Neural progenitor cell (in vitro differentiated cells): ENCODE measurements around the gene SPEF2. TPM values are rescaled to one million over a fixed set of nuclear protein-coding genes. Genes with fewer than 3 reads are reported as not detected.

Source experiments
- DNase-seq: peaks from one replicate; pipeline ENCODE4 v3.0.0-alpha.2; 2016; ENCODE audit warnings: low spot score
- H2AFZ ChIP-seq: fragments of 200-600 bp; sonication (generic); replicated peaks from 2 replicates; pipeline ENCODE4 v1.6.1; 2016; ENCODE audit warnings: antibody characterized with exemption
- H3F3A ChIP-seq: fragments of 200-600 bp; sonication (generic); 2 replicates; pipeline ENCODE4 v1.6.1; 2016; ENCODE audit warnings: antibody characterized with exemption, low read depth
- H3K27ac ChIP-seq: fragments of 200-600 bp; sonication (generic); 2 replicates; pipeline ENCODE4 v1.5.1; 2016; ENCODE audit warnings: mild to moderate bottlenecking
- H3K27me3 ChIP-seq: fragments of 200-600 bp; sonication (generic); 2 replicates; pipeline ENCODE4 v1.6.1; 2016; ENCODE audit warnings: mild to moderate bottlenecking, moderate library complexity
- H3K36me3 ChIP-seq: fragments of 200-600 bp; sonication (generic); 2 replicates; pipeline ENCODE4 v1.5.1; 2016
- H3K4me1 ChIP-seq: fragments of 200-600 bp; sonication (generic); 2 replicates; pipeline ENCODE4 v1.6.1; 2016; ENCODE audit warnings: mixed run types
- H3K4me2 ChIP-seq: fragments of 200-600 bp; sonication (generic); 2 replicates; pipeline ENCODE4 v1.6.1; 2016
- H3K4me3 ChIP-seq: fragments of 200-600 bp; sonication (generic); 2 replicates; pipeline ENCODE4 v1.5.1; 2016
- H3K79me2 ChIP-seq: fragments of 200-600 bp; sonication (generic); 2 replicates; pipeline ENCODE4 v1.6.1; 2016; ENCODE audit warnings: low read depth
- H3K9ac ChIP-seq: fragments of 200-600 bp; sonication (generic); 2 replicates; pipeline ENCODE4 v1.6.1; 2016
- H3K9me3 ChIP-seq: fragments of 200-600 bp; sonication (generic); 2 replicates; pipeline ENCODE4 v1.5.1; 2016; ENCODE audit warnings: low read depth
- H4K20me1 ChIP-seq: fragments of 200-600 bp; sonication (generic); 2 replicates; pipeline ENCODE4 v1.6.1; 2016; ENCODE audit warnings: low read depth
- H3K27ac Mint-ChIP-seq: 3 replicates; pipeline ENCODE4 v1.8.0; 2021; ENCODE audit warnings: mixed read lengths
- H3K27me3 Mint-ChIP-seq: 2 replicates; pipeline ENCODE4 v1.8.0; 2022; ENCODE audit warnings: low read depth, mild to moderate bottlenecking, inconsistent platforms, moderate library complexity, mixed read lengths; ENCODE audit not compliant: insufficient read depth
- H3K36me3 Mint-ChIP-seq: 3 replicates; pipeline ENCODE4 v1.8.0; 2021; ENCODE audit warnings: mixed read lengths
- H3K4me1 Mint-ChIP-seq: 3 replicates; pipeline ENCODE4 v1.8.0; 2021; ENCODE audit warnings: mixed read lengths
- H3K4me3 Mint-ChIP-seq: 3 replicates; pipeline ENCODE4 v1.8.0; 2021; ENCODE audit warnings: mild to moderate bottlenecking, moderate library complexity, mixed read lengths
- H3K9me3 Mint-ChIP-seq: 3 replicates; pipeline ENCODE4 v1.8.0; 2020; ENCODE audit warnings: mixed read lengths
- CTCF ChIP-seq: fragments of 200-600 bp; sonication (generic); IDR thresholded peaks from 2 replicates; pipeline ENCODE4 v1.5.1; 2017; ENCODE audit warnings: antibody characterized with exemption, mild to moderate bottlenecking
- EZH2 ChIP-seq: fragments of 200-600 bp; sonication (generic); IDR thresholded peaks from 2 replicates; pipeline ENCODE4 v1.6.1; 2017; ENCODE audit warnings: antibody characterized with exemption, mild to moderate bottlenecking, moderate library complexity
- EZH2phosphoT487 ChIP-seq: fragments of 200-600 bp; sonication (generic); IDR thresholded peaks from 2 replicates; pipeline ENCODE4 v1.6.1; 2017; ENCODE audit warnings: antibody characterized with exemption
- total RNA-seq: library from RNA; depleted of rRNA; stranded (reverse); fragments of >200 nt; gene quantifications from 2 replicates; pipeline ENCODE4 v1.2.3, GENCODE V29; 2015; ENCODE audit warnings: low replicate concordance

SPEF2 gene
- total RNA-seq, 1 donor from 2014 or later: 5.8 TPM

GRCh38 chr5:35820735-35821134, 203.1 kb downstream of the SPEF2 start:
- DNase-seq: no peak
- Histone ChIP-seq H3F3A (no peaks in the 10 kb centered on the region), H3K36me3 (no peaks in the 10 kb centered on the region), H3K4me3 (no peak overlapping the region), H3K4me1 (no peaks in the 10 kb centered on the region), H3K79me2 (no peaks in the 10 kb centered on the region), H3K27ac (no peak overlapping the region), H3K9me3 (no peaks in the 10 kb centered on the region), H4K20me1 (no peaks in the 10 kb centered on the region), H3K4me2 (no peak overlapping the region), H3K9ac (no peak overlapping the region), H2AFZ (no peak overlapping the region), H3K27me3 (no peaks in the 10 kb centered on the region)
- Mint-ChIP-seq H3K36me3 (no peaks in the 10 kb centered on the region), H3K27ac (no peak overlapping the region), H3K4me3 (no peak overlapping the region), H3K27me3 (peaks cover 2% of the 10 kb centered on the region), H3K4me1 (no peaks in the 10 kb centered on the region), H3K9me3 (no peaks in the 10 kb centered on the region)
- TF ChIP-seq EZH2phosphoT487: no peak

GRCh38 chr5:35821513-35821912, 203.8 kb downstream of the SPEF2 start:
- Mint-ChIP-seq H3K9me3 (no peaks in the 10 kb centered on the region), H3K27ac (no peak overlapping the region)
- H3K9me3 ChIP-seq: no peaks in the 10 kb centered on the region

GRCh38 chr5:35822511-35822910, 204.8 kb downstream of the SPEF2 start:
- Histone ChIP-seq H3K36me3 (no peaks in the 10 kb centered on the region), H4K20me1 (no peaks in the 10 kb centered on the region), H3K4me2 (no peak overlapping the region), H3F3A (no peaks in the 10 kb centered on the region), H3K9ac (no peak overlapping the region), H3K27ac (no peak overlapping the region), H3K4me3 (no peak overlapping the region), H2AFZ (no peak overlapping the region), H3K79me2 (no peaks in the 10 kb centered on the region), H3K4me1 (no peaks in the 10 kb centered on the region), H3K27me3 (no peaks in the 10 kb centered on the region), H3K9me3 (no peaks in the 10 kb centered on the region)
- TF ChIP-seq EZH2phosphoT487: no peak
- TF ChIP-seq CTCF: no peak
- peaks cover 2% of the 10 kb centered on the region for H3K27me3 Mint-ChIP-seq
- H3K36me3 Mint-ChIP-seq: no peaks in the 10 kb centered on the region
- H3K4me1 Mint-ChIP-seq: no peaks in the 10 kb centered on the region
- DNase-seq: no peak
- H3K4me3 Mint-ChIP-seq: no peak overlapping the region
- no peak overlapping the region for H3K27ac Mint-ChIP-seq
- H3K9me3 Mint-ChIP-seq: no peaks in the 10 kb centered on the region

More at GRCh38 chr5:35821513-35821912, 203.8 kb downstream of the SPEF2 start:
- TF ChIP-seq EZH2 (no peak), EZH2phosphoT487 (no peak), CTCF (no peak)
- H3K4me2 ChIP-seq: no peak overlapping the region
- no peak overlapping the region for H3K9ac ChIP-seq
- no peaks in the 10 kb centered on the region for H3K36me3 ChIP-seq
- no peak overlapping the region for H3K27ac ChIP-seq
- no peak for DNase-seq
- H4K20me1 ChIP-seq: no peaks in the 10 kb centered on the region
- Mint-ChIP-seq H3K27me3 (peaks cover 2% of the 10 kb centered on the region), H3K4me1 (no peaks in the 10 kb centered on the region), H3K36me3 (no peaks in the 10 kb centered on the region), H3K4me3 (no peak overlapping the region)
- no peak overlapping the region for H2AFZ ChIP-seq
- H3K79me2 ChIP-seq: no peaks in the 10 kb centered on the region
- no peak overlapping the region for H3K4me3 ChIP-seq
- H3K27me3 ChIP-seq: no peaks in the 10 kb centered on the region
- no peaks in the 10 kb centered on the region for H3F3A ChIP-seq
- H3K4me1 ChIP-seq: no peaks in the 10 kb centered on the region

- H3F3A ChIP-seq: no peaks in the 10 kb centered on the region
- H3K27ac ChIP-seq: no peak overlapping the region
- H4K20me1 ChIP-seq: no peaks in the 10 kb centered on the region
- DNase-seq: no peak
- H3K4me1 Mint-ChIP-seq: no peaks in the 10 kb centered on the region
- H3K36me3 Mint-ChIP-seq: no peaks in the 10 kb centered on the region
- no peak overlapping the region for H3K27ac Mint-ChIP-seq
- H3K79me2 ChIP-seq: no peaks in the 10 kb centered on the region
- H3K4me2 ChIP-seq: no peak overlapping the region
- H3K9me3 Mint-ChIP-seq: no peaks in the 10 kb centered on the region
- no peak overlapping the region for H2AFZ ChIP-seq
- no peak for TF ChIP-seq CTCF
- no peak for TF ChIP-seq EZH2
- TF ChIP-seq EZH2phosphoT487: no peak
- no peak overlapping the region for H3K9ac ChIP-seq
- H3K4me3 ChIP-seq: no peak overlapping the region
- H3K36me3 ChIP-seq: no peaks in the 10 kb centered on the region
- no peaks in the 10 kb centered on the region for H3K4me1 ChIP-seq
- H3K27me3 Mint-ChIP-seq: peaks cover 2% of the 10 kb centered on the region
- no peaks in the 10 kb centered on the region for H3K27me3 ChIP-seq
- no peak overlapping the region for H3K4me3 Mint-ChIP-seq
- no peaks in the 10 kb centered on the region for H3K9me3 ChIP-seq
These were observed 205.9 kb downstream of the SPEF2 start for GRCh38 chr5:35823347-35824098.
